Measurements from ENCODE around the gene BCAS1. TPM values are rescaled to one million over a fixed set of nuclear protein-coding genes. Genes with fewer than 3 reads are reported as not detected.

The BCAS1 gene
- total RNA-seq, 1 donor from 2014 or later, result 10.7 TPM

DNA sequence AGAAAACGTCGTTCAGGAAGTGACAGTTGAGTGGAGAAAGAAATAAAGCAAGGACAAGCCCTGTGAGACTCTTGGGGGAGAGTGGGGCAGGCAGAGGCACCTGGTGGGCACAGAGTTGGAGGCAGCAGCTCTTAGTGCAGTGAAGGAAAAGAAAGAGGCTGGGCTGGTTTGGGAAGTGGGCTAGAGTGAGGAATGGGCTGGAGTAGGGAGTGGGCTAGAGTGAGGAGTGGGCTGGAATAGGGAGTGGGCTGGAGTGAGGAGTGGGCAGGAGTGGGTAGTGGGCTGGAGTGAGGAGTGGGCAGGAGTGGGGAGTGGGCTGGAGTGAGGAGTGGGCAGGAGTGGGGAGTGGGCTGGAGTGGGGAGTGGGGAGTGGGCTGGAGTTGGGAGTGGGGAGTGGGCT, 43.7 kb upstream of the BCAS1 start:
- no peaks in the 10 kb centered on the region for H3K36me3 Mint-ChIP-seq
- H3K4me3 Mint-ChIP-seq, result no peak overlapping the region
- TF ChIP-seq, protein P1, sequence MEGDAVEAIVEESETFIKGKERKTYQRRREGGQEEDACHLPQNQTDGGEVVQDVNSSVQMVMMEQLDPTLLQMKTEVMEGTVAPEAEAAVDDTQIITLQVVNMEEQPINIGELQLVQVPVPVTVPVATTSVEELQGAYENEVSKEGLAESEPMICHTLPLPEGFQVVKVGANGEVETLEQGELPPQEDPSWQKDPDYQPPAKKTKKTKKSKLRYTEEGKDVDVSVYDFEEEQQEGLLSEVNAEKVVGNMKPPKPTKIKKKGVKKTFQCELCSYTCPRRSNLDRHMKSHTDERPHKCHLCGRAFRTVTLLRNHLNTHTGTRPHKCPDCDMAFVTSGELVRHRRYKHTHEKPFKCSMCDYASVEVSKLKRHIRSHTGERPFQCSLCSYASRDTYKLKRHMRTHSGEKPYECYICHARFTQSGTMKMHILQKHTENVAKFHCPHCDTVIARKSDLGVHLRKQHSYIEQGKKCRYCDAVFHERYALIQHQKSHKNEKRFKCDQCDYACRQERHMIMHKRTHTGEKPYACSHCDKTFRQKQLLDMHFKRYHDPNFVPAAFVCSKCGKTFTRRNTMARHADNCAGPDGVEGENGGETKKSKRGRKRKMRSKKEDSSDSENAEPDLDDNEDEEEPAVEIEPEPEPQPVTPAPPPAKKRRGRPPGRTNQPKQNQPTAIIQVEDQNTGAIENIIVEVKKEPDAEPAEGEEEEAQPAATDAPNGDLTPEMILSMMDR (conservative IDR thresholded peaks at IDR 0.05), result no peak
- no peak for DNase-seq (ENCODE audit: extremely low spot score, unreplicated experiment)
- peaks cover 5% of the 10 kb centered on the region for H3K4me1 Mint-ChIP-seq (ENCODE audit: unreplicated experiment)
- H3K27ac Mint-ChIP-seq, result peak overlapping the region; percentile 10
- peaks cover 6% of the 10 kb centered on the region for H3K9me3 Mint-ChIP-seq
- no peaks in the 10 kb centered on the region for H3K27me3 Mint-ChIP-seq

DNA sequence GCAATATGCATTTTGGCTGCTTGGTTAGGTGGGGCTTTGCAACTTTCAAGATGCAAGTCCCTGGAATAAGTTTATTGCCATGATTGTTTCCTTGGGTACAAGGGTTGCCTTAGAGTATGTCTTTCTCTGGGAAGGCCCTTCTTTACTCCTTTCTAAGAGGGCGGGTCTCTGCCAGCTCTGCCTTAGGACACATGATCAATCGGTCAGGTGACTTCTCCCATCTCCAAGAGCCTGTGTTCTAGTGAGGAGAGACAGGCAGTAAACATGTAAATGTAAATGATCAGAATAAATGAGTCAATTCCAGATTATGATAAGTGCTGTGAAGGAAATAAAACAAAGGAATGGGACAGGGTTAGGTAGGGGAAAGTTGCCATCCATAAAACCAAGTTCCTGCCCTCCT, 43.2 kb upstream of the BCAS1 start:
- H3K27me3 Mint-ChIP-seq, result no peaks in the 10 kb centered on the region
- H3K27ac Mint-ChIP-seq, result peak overlapping the region; percentile 10
- H3K9me3 Mint-ChIP-seq, result peaks cover 6% of the 10 kb centered on the region
- H3K4me3 Mint-ChIP-seq, result no peak overlapping the region
- no peak for DNase-seq (ENCODE audit: extremely low spot score, unreplicated experiment)
- TF ChIP-seq, protein P1 (conservative IDR thresholded peaks at IDR 0.05), result no peak
- no peaks in the 10 kb centered on the region for H3K36me3 Mint-ChIP-seq
- peaks cover 5% of the 10 kb centered on the region for H3K4me1 Mint-ChIP-seq (ENCODE audit: unreplicated experiment)

DNA sequence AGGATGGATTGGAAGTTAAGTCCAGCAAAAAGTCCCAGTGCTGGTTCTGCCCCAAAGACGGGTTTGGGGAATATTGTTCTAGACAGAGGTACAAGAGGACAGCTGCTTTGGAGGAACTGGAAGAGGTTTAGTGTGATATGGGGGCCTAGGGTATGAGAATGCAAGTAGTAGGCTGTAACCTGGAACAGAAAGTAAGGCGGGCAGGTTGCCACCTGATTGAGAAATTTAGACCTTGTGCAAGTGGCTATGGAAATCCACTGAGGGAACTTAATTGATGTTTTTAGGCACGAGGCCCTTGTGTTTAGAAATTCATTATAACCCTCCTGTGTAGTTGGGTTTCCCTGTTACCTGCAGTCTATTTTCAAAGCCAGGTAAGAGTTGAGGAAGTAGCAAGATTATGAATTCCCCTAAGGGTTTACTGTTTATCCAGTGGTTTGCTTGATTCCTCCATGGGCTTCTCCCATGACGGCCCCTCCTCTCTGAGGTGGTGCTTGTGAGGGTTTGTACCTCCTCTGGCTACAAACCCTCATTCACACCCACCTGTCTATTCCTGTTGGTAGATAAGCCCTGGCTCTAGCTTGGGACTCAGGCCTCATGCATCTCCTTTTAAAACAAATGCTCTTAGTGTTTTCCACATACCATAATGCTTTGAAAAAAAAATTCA, 42.0 kb upstream of the BCAS1 start:
- Mint-ChIP-seq H3K4me1 (ENCODE audit: unreplicated experiment) (peaks cover 11% of the 10 kb centered on the region), H3K4me3 (no peak overlapping the region), H3K36me3 (no peaks in the 10 kb centered on the region), H3K27me3 (no peaks in the 10 kb centered on the region), H3K27ac (peak overlapping the region; percentile 43), H3K9me3 (peaks cover 6% of the 10 kb centered on the region)
- DNase-seq (ENCODE audit: extremely low spot score, unreplicated experiment), result no peak
- TF ChIP-seq, protein P1 (conservative IDR thresholded peaks at IDR 0.05), result no peak

DNA sequence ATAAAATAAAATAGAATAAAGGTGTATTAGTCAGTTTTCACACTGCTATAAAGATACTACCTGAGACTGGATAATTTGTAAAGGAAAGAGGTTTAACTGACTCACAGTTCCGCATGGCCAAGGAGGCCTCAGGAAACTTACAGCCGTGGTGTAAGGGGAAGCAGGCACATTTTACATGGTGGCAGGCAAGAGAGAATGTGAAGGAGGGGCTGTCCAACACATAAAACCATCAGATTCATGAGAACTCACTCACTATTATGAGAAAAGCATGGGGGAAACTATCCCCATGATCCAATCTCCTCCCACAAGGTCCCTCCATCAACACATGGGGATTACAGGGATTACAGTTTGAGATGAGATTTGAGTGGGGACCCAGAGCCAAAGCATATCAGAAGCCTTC, 41.1 kb upstream of the BCAS1 start:
- TF ChIP-seq, protein P1 (conservative IDR thresholded peaks at IDR 0.05), result no peak
- Mint-ChIP-seq H3K27ac (no peak overlapping the region), H3K36me3 (no peaks in the 10 kb centered on the region), H3K4me3 (no peak overlapping the region), H3K4me1 (ENCODE audit: unreplicated experiment) (peaks cover 15% of the 10 kb centered on the region), H3K9me3 (peaks cover 6% of the 10 kb centered on the region), H3K27me3 (no peaks in the 10 kb centered on the region)
- no peak for DNase-seq (ENCODE audit: extremely low spot score, unreplicated experiment)

DNA sequence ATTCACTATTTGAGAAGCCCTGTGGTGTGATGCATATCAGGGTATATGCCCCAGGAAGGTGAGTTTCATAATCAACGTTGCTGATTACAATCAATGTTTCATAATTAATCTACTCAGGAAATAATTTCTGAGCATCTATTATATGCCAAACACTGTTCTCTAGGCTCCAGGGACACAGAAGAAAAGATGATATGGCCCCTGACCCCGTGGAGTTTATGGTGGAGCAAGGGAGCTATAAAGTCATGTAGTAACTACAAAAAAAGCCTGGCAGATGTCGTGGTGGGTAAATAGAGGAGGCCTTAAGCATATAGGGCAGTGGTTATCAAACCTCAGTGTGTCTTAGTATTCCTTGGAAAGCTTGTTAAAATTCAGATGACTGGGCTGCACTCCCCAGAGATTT, 40.1 kb upstream of the BCAS1 start:
- H3K4me1 Mint-ChIP-seq (ENCODE audit: unreplicated experiment), result peaks cover 15% of the 10 kb centered on the region

More for the DNA sequence above, 40.1 kb upstream of the BCAS1 start:
- DNase-seq (ENCODE audit: extremely low spot score, unreplicated experiment), result no peak
- Mint-ChIP-seq H3K9me3 (peaks cover 6% of the 10 kb centered on the region), H3K27ac (peak overlapping the region; percentile 47), H3K4me3 (no peak overlapping the region), H3K27me3 (no peaks in the 10 kb centered on the region), H3K36me3 (no peaks in the 10 kb centered on the region)
- TF ChIP-seq, protein P1 (conservative IDR thresholded peaks at IDR 0.05), result no peak
